ENCODE results near the gene CSNK1G1.
"Not testable (repeated sequence)": the region's sequence is repeated elsewhere in the genome, so short reads cannot be mapped to it uniquely, and the experiment has no call there.

The CSNK1G1 gene

DNA sequence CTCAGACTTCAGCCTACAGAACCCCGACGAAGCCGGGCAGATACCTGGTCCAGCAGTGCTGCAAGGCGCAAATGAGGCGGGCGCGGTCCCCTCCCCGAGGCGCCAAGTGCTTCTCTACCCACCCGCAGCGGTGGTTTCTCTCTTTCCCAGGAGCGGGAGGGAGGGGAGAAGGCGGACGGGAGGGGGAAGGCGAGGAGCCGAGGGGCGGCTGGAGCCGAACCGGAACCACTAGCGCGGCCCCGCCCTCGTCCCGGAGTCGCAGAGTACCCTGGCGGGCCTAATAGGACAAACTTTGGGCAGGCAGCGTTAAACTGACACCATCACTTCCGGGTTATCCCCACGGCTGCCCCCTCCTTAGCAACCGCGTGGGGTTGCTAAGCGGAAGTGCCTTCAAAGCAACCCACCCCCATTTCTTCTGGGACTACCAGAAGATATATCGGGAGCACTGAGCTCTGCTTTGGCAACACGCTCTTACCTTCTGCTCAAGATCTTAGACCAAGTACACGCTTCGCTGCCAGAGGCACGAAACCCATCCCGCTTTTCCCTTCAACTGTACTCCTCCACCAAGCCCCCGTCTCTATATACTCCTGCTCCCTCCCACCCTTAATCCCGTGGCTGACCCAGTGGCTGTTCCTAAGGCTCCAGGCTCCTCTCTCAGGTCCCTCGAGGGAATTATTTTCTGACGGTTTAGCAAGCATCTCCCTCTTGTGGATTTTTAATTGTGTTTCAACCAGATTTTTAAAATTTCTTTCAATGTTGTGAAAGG, at the start of gene CSNK1G1:
CSNK1G1 (minus strand) TSS at position 230 of the 766 bp plus-strand sequence. CDS start 55,674 bp downstream, outside the sequence.
- peak; percentile 69 for DNase-seq (ENCODE audit: low spot score)

DNA sequence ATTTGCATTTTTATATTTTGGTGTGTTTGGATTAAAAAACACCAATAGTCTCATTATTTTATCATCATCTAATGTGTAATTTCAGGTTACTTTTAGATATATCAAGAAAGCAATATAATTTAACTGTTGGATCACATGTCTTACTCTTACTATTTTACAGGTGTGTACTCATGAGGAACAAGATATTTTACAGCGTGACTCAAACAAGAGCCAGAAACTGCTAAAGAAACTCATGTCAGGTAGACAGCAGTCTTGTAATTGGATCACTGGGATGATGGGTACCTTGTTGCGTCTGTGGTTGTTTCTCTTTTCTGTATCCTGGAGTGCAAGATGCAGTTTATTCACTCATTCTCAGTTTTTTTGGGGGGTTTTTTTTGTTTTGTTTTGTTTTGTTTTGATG, 44.6 kb upstream of the CSNK1G1 start:
- no peak for DNase-seq (ENCODE audit: low spot score)

- DNase-seq (ENCODE audit: low spot score): no peak
Observed at GRCh38 chr15:64398575-64398974, 42.6 kb upstream of the CSNK1G1 start.

DNA sequence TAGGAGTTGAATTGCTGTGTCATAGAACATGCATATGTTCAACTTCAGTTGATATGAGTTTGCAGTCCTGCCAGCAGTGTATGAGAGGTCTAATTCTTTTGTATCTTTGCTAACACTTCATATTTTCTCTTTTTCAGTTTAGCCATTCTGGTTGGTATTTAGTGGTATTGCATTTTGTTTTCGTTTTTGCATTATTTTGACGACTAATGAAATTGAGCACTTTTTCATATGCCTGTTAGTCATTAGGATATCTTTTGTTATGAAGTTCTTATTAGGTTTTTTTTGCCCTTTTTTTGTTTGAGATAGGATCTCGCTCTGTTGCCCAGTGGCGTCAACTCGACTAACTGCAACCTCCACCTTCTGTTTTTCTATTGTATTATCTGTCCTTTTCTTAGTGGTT, 40.8 kb upstream of the CSNK1G1 start:
- DNase-seq (ENCODE audit: low spot score): no peak

- not testable (repeated sequence) for DNase-seq (ENCODE audit: low spot score)
Observed at GRCh38 chr15:64392471-64392870, 36.5 kb upstream of the CSNK1G1 start.

- no peak for DNase-seq (ENCODE audit: low spot score)
Observed at GRCh38 chr15:64389036-64389435, 33.1 kb upstream of the CSNK1G1 start.

DNA sequence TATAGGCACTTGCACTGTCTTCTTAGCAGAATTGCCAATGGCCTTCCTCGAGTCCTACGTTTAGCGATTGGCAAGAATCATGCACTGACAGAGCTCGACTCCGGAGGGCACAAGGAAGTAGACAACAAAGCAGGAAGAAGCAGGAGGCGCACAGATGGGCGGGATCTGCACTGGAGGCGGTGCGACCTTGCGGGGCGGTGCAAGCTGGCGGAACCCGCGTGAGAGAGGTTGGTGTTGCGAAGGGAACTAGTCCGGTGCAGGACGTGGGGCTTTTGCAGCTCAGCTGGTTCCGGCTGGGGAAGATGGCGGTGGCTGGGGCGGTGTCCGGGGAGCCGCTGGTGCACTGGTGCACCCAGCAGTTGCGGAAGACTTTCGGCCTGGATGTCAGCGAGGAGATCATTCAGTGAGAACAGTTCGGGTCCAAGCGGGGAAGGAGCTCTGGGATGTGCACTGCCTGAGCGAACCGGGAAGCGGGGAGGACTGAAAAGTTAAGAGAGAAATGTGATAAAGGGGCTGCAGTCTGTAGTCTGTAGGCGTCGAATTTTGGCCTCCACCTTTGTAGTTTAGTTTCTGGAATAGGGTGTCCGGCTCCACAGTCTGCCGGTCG, 31.7 kb upstream of the CSNK1G1 start, which contains the start of gene TRIP4:
TRIP4 (plus strand) TSS at position 275 of the 607 bp plus-strand sequence; CDS start at position 303, 28 bp downstream.
- DNase-seq (ENCODE audit: low spot score): peak; percentile 91

DNA sequence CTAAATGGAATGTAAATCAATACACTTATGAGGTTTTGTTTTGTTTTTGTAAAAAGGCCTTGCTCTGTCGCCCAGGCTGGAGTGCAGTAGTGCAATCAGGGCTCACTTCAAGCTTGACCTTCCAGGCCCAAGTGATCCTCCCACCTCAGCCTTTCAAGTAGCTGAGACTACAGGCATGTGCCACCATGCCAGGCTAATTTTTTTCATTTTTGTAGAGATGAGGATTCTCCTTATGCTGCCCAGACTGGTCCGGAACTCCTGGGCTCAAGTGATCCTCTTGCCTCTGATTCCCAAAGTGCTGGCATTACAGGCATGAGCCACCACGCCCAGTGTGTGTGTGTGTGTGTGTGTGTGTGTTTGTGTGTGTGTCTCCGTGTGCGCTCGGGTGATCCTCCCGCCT, 30.3 kb upstream of the CSNK1G1 start:
- no peak for DNase-seq (ENCODE audit: low spot score)

DNA sequence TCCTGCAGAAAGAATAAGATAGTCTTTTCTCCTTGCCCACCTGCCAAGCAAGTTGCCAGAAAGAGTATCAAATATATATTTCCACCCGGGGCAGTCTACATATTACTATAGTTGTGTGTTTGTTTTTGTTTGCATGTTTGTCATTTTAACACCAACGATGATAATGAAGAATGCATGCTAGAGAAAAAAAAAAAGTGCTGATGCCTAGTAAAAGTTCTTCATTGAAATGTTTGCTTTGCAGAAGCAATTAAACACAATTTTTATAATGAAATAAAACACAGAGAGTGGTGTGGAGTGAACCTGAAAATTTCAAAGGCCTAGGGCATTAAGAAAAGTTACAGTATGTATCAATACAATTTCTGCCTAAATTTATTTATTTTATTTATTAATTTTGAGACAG, 27.8 kb upstream of the CSNK1G1 start:
- DNase-seq (ENCODE audit: low spot score): no peak

GRCh38 chr15:64381000-64381751, 25.2 kb upstream of the CSNK1G1 start, which contains the start of gene PCLAF:
PCLAF (minus strand) TSS chr15:64381441; CDS start chr15:64381371, 70 bp downstream.
- peak; percentile 87 for DNase-seq (ENCODE audit: low spot score)

DNA sequence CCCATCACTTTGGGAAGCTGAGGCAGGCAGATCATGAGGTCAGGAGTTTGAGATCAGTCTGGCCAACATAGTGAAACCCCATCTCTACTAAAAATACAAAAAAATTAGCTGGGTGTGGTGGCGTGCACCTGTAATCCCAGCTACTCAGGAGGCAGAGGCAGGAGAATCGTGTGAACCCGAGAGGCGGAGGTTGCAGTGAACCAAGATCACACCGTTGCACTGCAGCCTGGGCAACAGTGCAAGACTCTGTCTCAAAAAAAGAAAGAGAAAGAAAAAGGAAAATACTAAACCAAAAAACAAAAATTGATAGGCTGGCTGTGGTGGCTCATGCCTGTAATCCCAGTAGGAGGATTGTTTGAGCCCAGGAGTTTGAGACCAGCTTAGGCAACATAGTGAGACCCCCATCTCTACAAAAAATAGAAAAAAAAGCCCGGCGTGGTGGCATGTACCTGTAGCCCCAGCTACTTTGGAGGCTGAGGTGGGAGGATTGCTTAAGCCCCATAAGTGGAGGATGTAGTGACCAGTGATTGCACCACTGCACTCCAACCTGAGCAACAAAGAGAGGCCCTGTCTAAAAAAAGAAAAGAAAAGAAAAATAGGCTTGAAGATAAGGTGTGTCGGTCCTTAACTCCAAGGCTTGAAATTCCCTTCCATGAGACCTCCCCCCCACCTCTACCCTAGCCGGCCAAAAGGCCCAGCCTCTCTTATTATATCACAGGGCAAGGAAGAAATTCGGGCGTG, 24.3 kb upstream of the CSNK1G1 start:
- not testable (repeated sequence) for DNase-seq (ENCODE audit: low spot score)

GRCh38 chr15:64379216-64379960, 23.4 kb upstream of the CSNK1G1 start:
- no peak for DNase-seq (ENCODE audit: low spot score)

DNA sequence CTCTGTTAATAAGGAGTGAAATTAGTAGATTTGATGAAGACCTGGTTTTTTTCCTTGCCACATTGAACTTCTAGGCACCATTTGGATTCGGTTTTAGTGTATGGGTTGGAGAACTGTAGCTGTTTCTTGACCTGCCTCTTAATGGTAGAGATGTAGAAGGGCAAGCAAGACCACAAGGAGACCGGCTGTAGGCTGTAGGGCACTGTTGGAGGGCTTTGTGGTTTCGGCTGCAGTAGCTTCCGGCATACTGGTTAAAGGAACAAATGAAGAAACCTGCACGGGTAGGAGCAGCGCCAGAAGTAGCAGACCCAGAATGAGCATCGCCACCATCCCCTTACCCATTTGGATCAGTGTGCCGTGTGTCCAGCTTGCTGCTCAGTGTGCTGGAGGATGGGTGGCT, 17.4 kb upstream of the CSNK1G1 start:
- no peak for DNase-seq (ENCODE audit: low spot score)

DNA sequence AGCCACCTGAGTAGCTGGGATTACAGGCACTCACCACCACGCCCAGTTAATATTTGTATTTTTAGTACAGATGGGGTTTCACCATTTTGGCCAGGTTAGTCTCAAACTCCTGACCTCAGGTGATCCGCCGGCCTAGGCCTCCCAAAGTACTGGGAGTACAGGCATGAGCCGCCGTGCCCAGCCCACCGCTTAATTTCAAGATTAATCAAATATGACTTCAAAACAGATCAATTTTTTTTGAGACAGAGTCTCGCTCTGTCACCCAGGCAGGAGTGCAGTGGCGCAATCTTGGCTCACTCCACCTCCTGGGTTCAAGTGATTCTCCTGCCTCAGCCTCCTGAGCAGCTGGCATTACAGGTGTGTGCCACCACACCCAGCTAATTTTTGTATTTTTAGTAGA, 15.4 kb upstream of the CSNK1G1 start:
- not testable (repeated sequence) for DNase-seq (ENCODE audit: low spot score)

DNA sequence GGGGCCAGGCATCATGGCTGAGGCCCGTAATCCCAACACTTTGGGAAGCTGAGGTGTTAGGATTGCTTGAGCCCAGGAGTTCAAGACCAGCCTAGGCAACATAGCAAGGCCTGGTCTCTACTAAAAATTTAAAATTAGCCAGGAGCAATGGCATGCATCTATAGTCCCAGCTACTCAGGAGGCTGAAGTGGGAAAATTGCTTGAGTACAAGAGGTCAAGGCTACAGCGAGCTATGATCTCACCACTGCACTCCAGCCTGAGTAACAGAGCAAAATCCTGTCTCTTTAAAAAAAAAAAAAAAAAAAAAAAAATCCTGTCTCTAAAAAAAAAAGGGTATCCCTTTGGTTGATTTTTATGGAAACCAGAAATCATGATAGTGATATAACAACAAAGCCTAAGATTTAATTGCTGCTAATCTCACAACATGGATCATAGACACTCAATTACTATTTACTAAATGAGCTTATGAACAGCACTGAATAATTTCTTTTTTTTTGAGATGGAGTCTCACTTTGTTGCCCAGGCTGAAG, 13.2 kb upstream of the CSNK1G1 start:
- DNase-seq (ENCODE audit: low spot score): no peak

- no peak for DNase-seq (ENCODE audit: low spot score)
Observed at GRCh38 chr15:64361259-64361658, 5.3 kb upstream of the CSNK1G1 start.

DNA sequence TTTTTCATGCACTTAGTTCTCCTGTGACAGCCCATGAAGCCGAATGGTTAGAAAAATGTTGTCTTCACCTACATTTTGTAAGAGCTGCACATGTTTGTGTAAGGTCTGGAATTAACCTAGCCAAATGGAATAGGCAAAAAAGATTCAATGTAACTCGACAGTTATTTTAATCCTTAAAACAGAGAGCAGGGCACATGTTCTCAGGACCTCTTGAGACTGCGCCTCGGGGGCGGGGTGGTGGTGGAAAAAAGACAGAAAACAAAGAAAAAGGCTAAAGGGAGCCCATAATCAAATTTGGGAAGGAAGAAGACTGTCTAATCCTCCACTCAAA, 702 bp upstream of the CSNK1G1 start:
- no peak for DNase-seq (ENCODE audit: low spot score)

DNA sequence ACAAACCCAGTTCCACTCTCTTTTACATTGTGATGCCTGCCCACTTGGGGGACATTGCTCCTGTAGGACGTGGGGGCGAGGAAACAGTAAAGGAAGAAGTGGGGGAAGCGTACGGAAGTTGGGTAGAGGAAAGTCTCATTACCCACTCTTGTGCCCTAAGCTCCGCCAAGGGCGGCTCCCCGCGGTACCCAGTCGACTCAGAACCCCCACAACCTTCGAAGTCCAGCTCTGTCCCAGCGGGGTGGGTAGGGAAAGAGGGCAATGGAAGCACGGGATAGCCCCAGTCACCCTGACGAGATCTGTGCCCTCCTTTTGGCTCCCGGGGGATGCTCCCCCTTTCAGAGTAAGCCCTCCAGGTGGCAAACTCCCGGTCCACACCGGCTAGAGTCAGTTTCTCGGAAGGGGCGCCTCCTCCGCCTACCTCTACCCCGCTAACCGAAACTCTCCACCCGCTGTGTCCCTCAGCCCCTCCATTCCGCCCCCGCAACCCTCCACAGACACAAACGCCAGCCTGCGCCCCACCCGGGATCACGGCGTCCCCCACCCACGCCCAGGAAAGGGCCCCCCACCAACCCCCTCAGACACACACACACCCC, 527 bp downstream of the CSNK1G1 start:
- DNase-seq (ENCODE audit: low spot score): no peak

DNA sequence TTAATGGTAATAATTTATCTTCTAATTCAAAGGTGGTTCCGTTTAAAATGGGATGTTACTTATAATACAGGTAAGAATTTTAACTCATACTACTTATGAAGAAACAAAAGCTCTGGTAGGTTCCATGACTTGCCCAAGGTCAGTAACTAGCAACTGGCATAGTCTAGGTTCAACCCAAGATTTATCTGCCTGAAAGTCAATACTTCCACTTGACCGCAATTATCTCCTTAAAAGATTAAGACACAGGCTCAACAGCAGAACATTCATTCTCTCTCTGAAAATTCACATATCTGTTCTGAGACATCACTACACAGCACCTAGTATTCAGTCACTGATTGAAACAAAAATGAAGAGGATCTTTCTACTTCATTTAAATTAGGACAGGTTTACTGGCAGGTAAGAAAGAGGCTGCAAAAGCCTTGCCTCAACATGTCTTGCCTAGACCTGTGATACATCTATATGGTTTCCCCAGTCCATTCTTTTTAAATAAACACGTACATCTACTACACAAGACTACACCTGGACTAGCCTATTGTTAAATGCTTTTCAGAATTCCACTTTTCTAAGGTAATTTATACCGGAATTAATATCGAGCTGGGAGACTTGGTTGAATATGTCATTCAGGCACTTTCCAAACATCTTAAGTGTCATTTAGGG, 1.2 kb downstream of the CSNK1G1 start:
- DNase-seq (ENCODE audit: low spot score): no peak

GRCh38 chr15:64351265-64351664, 4.7 kb downstream of the CSNK1G1 start:
- no peak for DNase-seq (ENCODE audit: low spot score)

Data from COLO829 (cell line).